Esophagus squamous epithelium (tissue), 5 donors: ENCODE data around the gene TXN2. TPM values are rescaled to one million over a fixed set of nuclear protein-coding genes. Genes with fewer than 3 reads are reported as not detected.

ENCODE experiments used
- DNase-seq: peaks from one replicate; lab custom pipeline; 2025; lab: John Stamatoyannopoulos, UW
- H3K27ac ChIP-seq, 4 donors: fragments of 200-600 bp; sonication (generic); one replicate each; pipeline ENCODE4 v1.5.1; 2016 to 2019; ENCODE audit warnings: mild to moderate bottlenecking in 1 of 4
- H3K27me3 ChIP-seq, 4 donors: fragments of 200-600 bp; sonication (generic); 1 replicate in 3 of 4; 2 replicates in 1 of 4; pipeline versions ENCODE4 v1.5.1 to v1.6.0; 2017 to 2021; ENCODE audit warnings: antibody characterized with exemption in 1 of 4
- H3K36me3 ChIP-seq, 3 donors: fragments of 200-600 bp; sonication (generic); one replicate each; pipeline ENCODE4 v1.5.1; 2016 to 2019
- H3K4me1 ChIP-seq, 3 donors: fragments of 200-600 bp; sonication (generic); one replicate each; pipeline ENCODE4 v1.5.1; 2017 to 2019
- H3K4me3 ChIP-seq, 4 donors: fragments of 200-600 bp; sonication (generic); 1 replicate in 3 of 4; 2 replicates in 1 of 4; pipeline ENCODE4 v1.5.1; 2016 to 2019; ENCODE audit warnings: mild to moderate bottlenecking in 2 of 4, moderate library complexity in 1 of 4
- H3K9me3 ChIP-seq, 3 donors: fragments of 200-600 bp; sonication (generic); one replicate each; pipeline ENCODE4 v1.5.1; 2016 to 2019
- POLR2A ChIP-seq, 4 donors: fragments of 450-650 bp; IDR thresholded peaks; one replicate each; pipeline ENCODE4 v1.6.1; 2017; ENCODE audit warnings: antibody characterized with exemption in 4 of 4, mild to moderate bottlenecking in 4 of 4, moderate library complexity in 3 of 4
- WGBS, 2 donors: methylation state at CpG; one replicate each; pipeline ENCODE4 v1.1.5; 2018; 5-methylcytosine and 5-hydroxymethylcytosine counted together
- intact Hi-C: fragments of 100-400 bp; cut with DNase I; formaldehyde crosslinking; loops from one replicate; pipeline ENCODE4 v1.15.0; 2022
- total RNA-seq, 4 donors: library from RNA; depleted of rRNA; stranded (reverse); fragments of >200 nt; gene quantifications; one replicate each; pipeline ENCODE4 v1.1.0, GENCODE V29; 2016
- TF ChIP-seq, protein P1 (sequence below), 6 experiments: fragments of 450-650 bp in 4 of 6; fragments of 200-600 bp in 2 of 6; sonication (generic) in 2 of 6; IDR thresholded peaks; one replicate each; pipeline ENCODE4 v1.5.1; 2016 to 2019; ENCODE audit warnings: antibody characterized with exemption in 6 of 6, mild to moderate bottlenecking in 4 of 6, moderate library complexity in 4 of 6
- donor health status: DM: yes; HTN: yes; CAD: no.

Gene TXN2
- total RNA-seq, 4 donors from 2014 or later: 58.4 to 88.4 (median 72.3) TPM

DNA sequence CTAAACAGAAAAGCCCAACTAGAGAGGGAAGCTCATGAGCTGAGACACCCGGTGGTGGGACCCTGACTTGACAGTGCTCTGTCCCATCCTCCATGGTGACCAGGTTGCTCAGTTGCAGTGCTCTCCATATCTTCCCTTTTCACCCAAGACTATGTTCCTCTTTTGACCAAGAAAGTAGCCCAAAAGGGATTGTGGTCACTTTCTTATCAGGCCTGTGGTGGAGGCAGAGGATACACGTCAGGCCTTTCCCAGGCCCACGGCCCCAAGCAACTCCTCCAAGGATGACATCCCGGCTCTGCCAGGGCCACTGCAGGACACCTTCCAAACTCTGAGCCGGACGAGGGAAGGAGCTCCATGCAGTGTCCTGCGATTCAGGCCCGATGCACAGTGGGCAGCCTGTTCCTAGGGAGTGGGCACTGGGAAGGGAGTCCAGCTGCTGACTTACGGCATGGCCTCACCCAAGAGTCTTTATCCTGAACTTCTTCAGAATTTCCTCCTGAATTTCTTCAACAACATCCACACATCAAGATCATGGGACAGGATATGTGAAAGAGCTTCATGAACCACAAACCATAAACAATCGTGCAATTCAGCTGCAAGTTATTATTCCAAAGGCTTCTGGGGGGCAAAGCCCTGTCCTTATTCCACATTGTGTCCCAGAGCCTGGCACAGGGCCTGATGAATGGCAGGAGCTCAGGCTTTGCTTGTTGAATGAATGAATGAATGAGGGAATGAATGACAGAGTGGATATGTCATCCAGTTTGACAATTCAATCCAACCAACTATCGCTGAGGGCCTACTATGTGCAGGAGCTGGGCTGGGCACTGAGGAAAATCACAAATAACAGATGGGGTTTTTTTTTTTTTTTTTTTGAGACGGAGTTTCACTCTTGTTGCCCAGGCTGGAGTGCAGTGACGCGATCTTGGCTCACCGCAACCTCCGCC, 57.7 kb downstream of the TXN2 start:
- Histone ChIP-seq H3K27me3 (no peaks in the 10 kb centered on the region), H3K36me3 (no peaks in the 10 kb centered on the region), H3K4me1 (peaks cover 13 to 38% (median 19%) of the 10 kb centered on the region in 3 donors), H3K27ac (peak overlapping the region in 3 of 4 donors; percentile 5 to 39 (median 35)), H3K4me3 (no peak overlapping the region), H3K9me3 (no peaks in the 10 kb centered on the region)
- DNase-seq: no peak
- WGBS, 2 donors: 83 to 86% methylated on average over 13 to 15 of the region's 16 CpGs
- TF ChIP-seq POLR2A (IDR thresholded peaks at IDR 0.05): no peak
- intact Hi-C loops: no loop called here

DNA sequence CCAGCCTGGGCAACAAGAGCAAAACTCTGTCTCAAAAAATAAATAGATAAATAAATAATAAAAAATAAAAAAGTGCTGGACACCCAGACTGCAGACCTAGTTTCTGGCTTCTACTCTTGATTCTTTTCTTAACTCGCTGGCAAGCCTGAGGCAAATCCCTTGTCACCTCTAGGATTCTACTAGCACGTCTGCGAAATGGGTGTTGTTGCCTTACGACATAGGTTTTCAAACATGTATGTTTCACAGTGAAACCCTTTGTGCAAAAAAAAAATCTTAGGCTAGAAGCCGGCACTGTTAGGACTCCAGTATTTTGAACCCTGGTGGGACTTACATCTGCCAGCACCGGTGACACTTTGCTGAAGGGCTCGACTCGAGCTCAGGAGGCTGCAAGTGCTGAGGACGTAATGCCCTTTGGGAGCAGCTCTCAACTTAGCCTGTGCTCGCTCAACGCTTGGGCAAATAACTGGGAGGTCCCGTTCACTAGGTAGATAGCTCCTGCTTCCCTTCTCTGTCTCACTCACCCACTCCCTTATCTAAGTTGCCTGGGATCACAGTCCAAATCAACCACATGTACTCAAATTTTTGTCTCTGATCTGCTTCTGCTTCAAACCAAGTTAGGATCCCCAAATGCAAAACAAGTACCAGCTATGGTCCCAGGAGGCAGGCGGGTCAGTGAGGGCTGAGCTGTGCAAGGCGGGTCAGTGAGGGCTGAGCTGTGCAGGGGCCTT, 59.0 kb downstream of the TXN2 start:
- Histone ChIP-seq H3K4me1 (peaks cover 13 to 46% (median 19%) of the 10 kb centered on the region in 3 donors), H3K27ac (no peak overlapping the region), H3K36me3 (no peaks in the 10 kb centered on the region), H3K9me3 (no peaks in the 10 kb centered on the region), H3K27me3 (no peaks in the 10 kb centered on the region), H3K4me3 (no peak overlapping the region)
- no peak for DNase-seq
- no peak for TF ChIP-seq POLR2A (IDR thresholded peaks at IDR 0.05)
- TF ChIP-seq, protein P1, sequence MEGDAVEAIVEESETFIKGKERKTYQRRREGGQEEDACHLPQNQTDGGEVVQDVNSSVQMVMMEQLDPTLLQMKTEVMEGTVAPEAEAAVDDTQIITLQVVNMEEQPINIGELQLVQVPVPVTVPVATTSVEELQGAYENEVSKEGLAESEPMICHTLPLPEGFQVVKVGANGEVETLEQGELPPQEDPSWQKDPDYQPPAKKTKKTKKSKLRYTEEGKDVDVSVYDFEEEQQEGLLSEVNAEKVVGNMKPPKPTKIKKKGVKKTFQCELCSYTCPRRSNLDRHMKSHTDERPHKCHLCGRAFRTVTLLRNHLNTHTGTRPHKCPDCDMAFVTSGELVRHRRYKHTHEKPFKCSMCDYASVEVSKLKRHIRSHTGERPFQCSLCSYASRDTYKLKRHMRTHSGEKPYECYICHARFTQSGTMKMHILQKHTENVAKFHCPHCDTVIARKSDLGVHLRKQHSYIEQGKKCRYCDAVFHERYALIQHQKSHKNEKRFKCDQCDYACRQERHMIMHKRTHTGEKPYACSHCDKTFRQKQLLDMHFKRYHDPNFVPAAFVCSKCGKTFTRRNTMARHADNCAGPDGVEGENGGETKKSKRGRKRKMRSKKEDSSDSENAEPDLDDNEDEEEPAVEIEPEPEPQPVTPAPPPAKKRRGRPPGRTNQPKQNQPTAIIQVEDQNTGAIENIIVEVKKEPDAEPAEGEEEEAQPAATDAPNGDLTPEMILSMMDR (IDR thresholded peaks at IDR 0.05): no peak
- intact Hi-C loops: no loop called here
- 66 to 87% methylated on average over 14 of the region's 14 CpGs for WGBS, 2 donors

DNA sequence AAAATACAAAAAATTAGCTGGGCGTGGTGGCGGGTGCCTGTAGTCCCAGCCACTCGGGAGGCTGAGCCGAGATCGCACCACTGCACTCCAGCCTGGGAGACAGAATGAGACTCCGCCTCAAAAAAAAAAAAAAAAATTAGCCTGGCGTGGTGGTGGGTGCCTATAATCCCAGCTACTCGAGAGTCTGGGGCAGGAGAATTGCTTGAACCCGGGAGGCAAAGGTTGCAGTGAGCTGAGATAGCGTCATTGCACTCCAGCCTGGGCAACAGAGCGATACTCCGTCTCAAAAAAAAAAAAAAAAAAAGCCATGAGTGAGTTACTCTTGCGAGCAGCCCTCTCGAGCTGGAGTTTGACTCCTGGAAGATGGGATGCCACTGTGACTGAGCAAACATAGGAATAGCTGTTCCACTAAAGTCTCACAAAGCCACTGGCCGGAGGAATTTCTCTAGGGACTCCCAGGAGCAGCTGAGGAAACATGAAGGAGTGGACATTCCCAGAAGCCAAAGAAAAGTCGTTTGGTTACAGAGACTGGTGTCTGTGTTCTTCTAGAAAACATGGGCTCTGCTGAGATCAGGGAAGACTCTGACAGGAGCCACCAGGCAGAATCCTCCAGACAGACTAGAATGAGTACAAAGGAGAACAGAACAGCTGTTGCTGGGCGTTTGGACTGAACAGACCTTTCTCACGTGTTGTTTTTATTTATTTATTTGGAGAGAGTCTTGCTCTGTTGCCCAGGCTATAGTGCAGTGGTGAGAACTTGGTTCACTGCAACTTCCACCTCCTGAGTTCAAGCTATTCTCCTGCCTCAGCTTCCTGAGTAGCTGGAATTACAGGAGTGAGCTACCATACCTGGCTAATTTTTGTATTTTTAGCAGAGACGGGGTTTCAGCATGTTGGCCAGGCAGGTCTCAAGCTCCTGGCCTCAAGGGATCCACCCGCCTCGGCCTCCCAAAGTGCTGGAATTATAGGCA, 61.2 kb downstream of the TXN2 start:
- Histone ChIP-seq H3K9me3 (no peaks in the 10 kb centered on the region), H3K36me3 (no peaks in the 10 kb centered on the region), H3K4me3 (peak overlapping the region in 2 of 4 donors; percentile 10 to 38), H3K27ac (peak overlapping the region; percentile 59 to 85 (median 80)), H3K27me3 (no peaks in the 10 kb centered on the region), H3K4me1 (peaks cover 7 to 44% (median 23%) of the 10 kb centered on the region in 3 donors)
- TF ChIP-seq, protein P1 (IDR thresholded peaks at IDR 0.05): no peak
- no peak for DNase-seq
- WGBS, 2 donors: 64 to 67% methylated on average over 16 to 19 of the region's 21 CpGs
- intact Hi-C loops: no loop called here

DNA sequence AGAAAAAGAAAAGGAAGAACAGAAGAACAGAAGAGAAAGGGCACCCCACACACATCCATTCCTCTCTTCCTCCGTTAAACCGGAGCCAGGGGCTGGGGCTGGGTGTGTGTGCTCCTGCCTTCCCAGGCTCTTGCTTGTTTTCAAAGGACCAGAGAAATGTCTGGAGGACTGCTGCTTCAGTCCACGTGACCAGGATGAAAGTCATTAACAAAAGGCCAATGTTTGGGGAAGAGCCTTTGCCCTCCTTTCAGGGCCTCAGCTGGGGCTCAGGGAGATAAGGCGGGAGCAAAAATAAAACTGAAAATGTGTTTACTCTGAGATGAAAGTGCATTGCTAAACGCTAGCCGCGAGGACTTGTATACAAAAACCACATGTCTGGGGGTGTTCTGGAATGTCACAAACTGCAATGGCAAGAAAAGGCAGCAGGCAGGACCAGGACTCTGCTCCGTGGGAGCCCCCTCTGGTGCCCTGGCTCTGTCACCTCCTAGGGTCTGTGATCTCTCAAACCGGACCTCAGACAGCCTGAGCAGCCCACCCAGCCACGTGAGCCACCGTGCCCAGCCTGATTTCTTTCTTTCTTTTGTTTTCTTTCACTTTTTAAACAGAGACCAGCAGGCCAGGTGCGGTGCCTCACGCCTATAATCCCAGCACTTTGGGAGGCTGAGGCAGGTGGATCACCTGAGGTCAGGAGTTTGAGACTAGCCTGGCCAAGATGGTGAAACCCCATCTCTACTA, 62.1 kb downstream of the TXN2 start:
- H3K27me3 ChIP-seq: no peaks in the 10 kb centered on the region
- peak overlapping the region; percentile 59 to 85 (median 80) for H3K27ac ChIP-seq
- 14 to 21% methylated on average over 11 to 12 of the region's 13 CpGs for WGBS, 2 donors
- no peaks in the 10 kb centered on the region for H3K9me3 ChIP-seq
- TF ChIP-seq, protein P1 (IDR thresholded peaks at IDR 0.05): no peak
- no peak for TF ChIP-seq POLR2A (IDR thresholded peaks at IDR 0.05)
- peaks cover 7 to 41% (median 23%) of the 10 kb centered on the region in 3 donors for H3K4me1 ChIP-seq
- H3K4me3 ChIP-seq: peak overlapping the region in 3 of 4 donors; percentile 3 to 38 (median 10)
- no peaks in the 10 kb centered on the region for H3K36me3 ChIP-seq
- DNase-seq: no peak
- intact Hi-C loops: no loop called here
